ENCODE data around the gene TIMM17A. TPM values are rescaled to one million over a fixed set of nuclear protein-coding genes. Genes with fewer than 3 reads are reported as not detected.

Gene TIMM17A
- total RNA-seq, 1 donor from 2014 or later = 72.0 TPM

GRCh38 chr1:202015662-202015937 is 60.3 kb downstream of the TIMM17A start:
- no peak for DNase-seq (ENCODE audit: low read depth)

GRCh38 chr1:202016022-202016810 is 60.9 kb downstream of the TIMM17A start:
- no peak for DNase-seq (ENCODE audit: low read depth)

DNA sequence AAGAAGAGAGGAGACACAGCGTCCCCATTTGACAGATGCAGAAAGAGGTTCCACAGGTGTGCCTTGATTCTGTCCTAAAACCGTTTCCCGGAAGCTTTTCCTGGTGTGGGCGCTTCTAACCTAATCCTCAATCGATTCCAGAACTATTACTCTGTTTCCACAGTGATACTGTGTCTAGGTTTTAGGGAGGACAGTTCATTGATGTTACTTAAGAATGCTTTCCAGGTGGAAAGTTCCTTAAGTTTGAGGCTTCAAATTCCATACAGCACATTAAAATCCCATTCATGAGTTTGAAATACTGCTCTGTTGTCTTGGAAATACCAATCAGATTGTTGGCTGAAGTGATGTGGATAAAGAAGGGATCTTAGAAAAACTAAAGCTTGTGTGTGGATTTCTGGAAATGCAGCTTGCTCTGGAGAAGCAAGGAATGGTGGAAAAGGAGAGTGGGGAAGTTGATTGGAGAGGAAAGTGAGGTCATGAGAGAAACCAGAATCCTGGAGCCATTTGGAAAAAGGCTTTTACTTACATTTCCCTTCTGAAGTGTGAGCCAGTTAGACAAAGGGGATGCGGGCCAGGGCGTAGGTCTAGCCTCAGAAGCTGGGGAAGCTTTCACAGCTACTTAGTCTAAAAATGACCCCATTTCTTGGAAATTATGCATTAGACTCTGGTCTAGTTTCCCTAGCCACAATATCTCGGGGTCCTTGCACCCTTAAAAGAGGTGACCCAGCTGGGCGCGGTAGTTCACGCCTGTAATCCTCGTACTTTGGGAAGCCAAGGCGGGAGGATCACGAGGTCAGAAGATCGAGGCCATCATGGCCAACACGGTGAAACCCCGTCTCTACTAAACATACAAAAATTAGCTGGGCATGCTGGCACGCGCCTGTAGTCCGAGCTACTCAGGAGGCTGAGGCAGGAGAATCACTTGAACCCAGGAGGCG is 61.8 kb downstream of the TIMM17A start:
- peak; percentile 24 for DNase-seq (ENCODE audit: low read depth)

GRCh38 chr1:202017749-202018467 is 62.6 kb downstream of the TIMM17A start:
- peak; percentile 35 for DNase-seq (ENCODE audit: low read depth)

- DNase-seq (ENCODE audit: low read depth) = peak; percentile 83
Measured at GRCh38 chr1:202018468-202019234, 63.3 kb downstream of the TIMM17A start.

DNA sequence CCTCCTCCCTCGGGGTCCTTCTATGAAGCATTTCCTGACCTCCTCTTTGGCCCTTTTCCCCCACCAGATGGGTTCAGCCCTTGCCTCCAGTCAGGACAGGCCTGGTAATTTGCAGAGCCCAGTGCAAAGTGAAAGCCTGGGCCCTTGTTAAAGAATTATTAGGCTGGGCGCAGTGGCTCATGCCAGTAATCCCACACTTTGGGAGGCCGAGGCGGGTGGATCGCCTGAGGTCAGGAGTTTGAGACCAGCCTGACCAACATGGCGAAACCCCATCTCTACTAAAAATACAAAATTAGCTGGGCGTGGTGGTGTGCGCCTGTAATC is 63.9 kb downstream of the TIMM17A start:
- DNase-seq (ENCODE audit: low read depth) = peak; percentile 69

Other genes starting within 250 kb of the TIMM17A start
- 15.6 and 31.5 TPM in 2 replicates for gene IPO9, start 126.3 kb upstream of the TIMM17A start, total RNA-seq
- gene SHISA4, start 66.6 kb upstream of the TIMM17A start, total RNA-seq = 11.8 and 16.1 TPM in 2 replicates
- gene LMOD1, start 9.0 kb upstream of the TIMM17A start, total RNA-seq = 0.17 and 0.25 TPM in 2 replicates
- 91.0 and 104 TPM in 2 replicates for gene RNPEP, start 27.1 kb downstream of the TIMM17A start, total RNA-seq
- gene ELF3, start 55.1 kb downstream of the TIMM17A start, total RNA-seq = 277 and 307 TPM in 2 replicates
- gene GPR37L1, start 167.4 kb downstream of the TIMM17A start, total RNA-seq = 0.15 and 0.35 TPM in 2 replicates
- 37.2 and 47.9 TPM in 2 replicates for gene ARL8A, start 189.2 kb downstream of the TIMM17A start, total RNA-seq
- not detected in 2 replicates for gene PTPN7, start 205.1 kb downstream of the TIMM17A start, total RNA-seq
- gene LGR6, start 238.3 kb downstream of the TIMM17A start, total RNA-seq = 0.05 TPM in 1 of 2 replicates, not detected in the other

All from renal cortical epithelial cell (primary cell).